Measurements from ENCODE around the gene ALOX15. TPM values are rescaled to one million over a fixed set of nuclear protein-coding genes. Genes with fewer than 3 reads are reported as not detected.

The ALOX15 gene
- polyA plus RNA-seq, 1 donor from 2014 or later = 0.12 TPM

DNA sequence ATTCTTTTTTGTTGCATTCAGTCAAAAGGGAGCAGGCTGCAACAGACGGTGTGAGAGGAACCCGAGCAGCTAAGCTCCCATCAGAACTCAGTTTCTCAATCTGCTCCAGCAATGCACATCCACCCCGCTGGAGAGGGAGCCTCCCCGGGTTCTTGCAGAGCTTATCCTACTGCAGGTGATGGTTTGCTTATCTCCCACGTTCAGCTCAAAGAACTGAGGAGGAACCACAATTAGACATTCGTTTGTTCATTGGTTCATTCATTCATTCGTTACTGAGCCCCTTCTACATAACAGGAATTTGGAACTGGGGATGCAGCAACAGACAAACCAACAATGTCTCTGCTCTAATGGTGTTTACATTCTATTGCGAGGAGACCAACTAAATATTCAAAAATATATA is 22.2 kb upstream of the ALOX15 start:
- no peaks in the 10 kb centered on the region for H3K27me3 ChIP-seq (ENCODE audit: insufficient read depth, low read depth, low read length)

DNA sequence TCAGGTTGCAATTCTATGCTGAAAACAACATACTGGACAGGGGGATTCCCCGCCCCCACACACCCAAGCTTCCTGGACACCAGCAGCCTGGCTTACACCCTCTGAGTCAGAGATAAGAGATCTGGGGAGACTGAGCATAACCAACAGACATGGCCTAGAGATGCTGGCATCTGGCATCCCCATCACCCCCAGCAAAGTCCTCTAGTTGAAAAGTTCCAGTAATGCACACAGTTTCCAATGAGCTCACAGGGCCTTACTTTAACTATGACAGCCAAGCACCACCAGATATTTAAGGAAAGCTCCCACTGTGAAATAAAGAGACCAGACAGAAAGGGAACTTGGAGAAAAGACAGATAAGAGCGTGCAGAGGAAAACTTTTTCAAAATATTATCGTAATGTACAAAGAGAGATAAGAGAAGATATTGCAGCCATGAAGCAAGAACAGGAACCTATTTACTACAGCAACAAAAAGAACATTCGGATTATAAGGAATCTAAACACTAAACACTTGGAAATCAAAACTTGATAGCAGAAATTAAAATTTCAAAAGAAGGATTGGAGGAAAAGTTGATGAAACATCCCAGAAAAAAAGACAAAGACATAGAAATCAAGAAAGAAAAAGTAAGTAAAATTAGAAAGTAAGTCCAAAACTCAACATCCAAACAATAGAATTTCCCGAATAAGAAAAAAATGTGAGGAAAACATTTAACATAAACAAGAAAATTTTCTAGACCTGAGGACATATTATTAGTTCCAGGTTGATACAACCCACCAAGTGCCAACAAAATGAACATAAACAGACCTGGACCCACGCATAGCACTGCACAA is 17.2 kb upstream of the ALOX15 start:
- Histone ChIP-seq H3K36me3 (ENCODE audit: insufficient read depth, low read length) (no peaks in the 10 kb centered on the region), H4K20me1 (ENCODE audit: insufficient read depth) (no peaks in the 10 kb centered on the region), H3F3A (ENCODE audit: insufficient read depth, low read length, poor library complexity, severe bottlenecking) (no peaks in the 10 kb centered on the region)

More for the DNA sequence above, 22.2 kb upstream of the ALOX15 start:
- H2AFZ ChIP-seq (ENCODE audit: low read depth, low read length) = no peak overlapping the region
- no peaks in the 10 kb centered on the region for H3K9me2 ChIP-seq (ENCODE audit: insufficient read depth, low read length)
- H3K36me3 ChIP-seq (ENCODE audit: insufficient read depth, low read length) = no peaks in the 10 kb centered on the region
- no peaks in the 10 kb centered on the region for H4K20me1 ChIP-seq (ENCODE audit: insufficient read depth)
- H3K79me2 ChIP-seq (replicated peaks; ENCODE audit: insufficient read depth, low read length) = no peaks in the 10 kb centered on the region
- no peaks in the 10 kb centered on the region for H3F3A ChIP-seq (ENCODE audit: insufficient read depth, low read length, poor library complexity, severe bottlenecking)
- H3K27ac ChIP-seq (ENCODE audit: low read length) = no peak overlapping the region
- no peak for TF ChIP-seq TAF1 (IDR thresholded peaks at IDR 0.05; ENCODE audit: low read depth)
- TF ChIP-seq, protein P1, sequence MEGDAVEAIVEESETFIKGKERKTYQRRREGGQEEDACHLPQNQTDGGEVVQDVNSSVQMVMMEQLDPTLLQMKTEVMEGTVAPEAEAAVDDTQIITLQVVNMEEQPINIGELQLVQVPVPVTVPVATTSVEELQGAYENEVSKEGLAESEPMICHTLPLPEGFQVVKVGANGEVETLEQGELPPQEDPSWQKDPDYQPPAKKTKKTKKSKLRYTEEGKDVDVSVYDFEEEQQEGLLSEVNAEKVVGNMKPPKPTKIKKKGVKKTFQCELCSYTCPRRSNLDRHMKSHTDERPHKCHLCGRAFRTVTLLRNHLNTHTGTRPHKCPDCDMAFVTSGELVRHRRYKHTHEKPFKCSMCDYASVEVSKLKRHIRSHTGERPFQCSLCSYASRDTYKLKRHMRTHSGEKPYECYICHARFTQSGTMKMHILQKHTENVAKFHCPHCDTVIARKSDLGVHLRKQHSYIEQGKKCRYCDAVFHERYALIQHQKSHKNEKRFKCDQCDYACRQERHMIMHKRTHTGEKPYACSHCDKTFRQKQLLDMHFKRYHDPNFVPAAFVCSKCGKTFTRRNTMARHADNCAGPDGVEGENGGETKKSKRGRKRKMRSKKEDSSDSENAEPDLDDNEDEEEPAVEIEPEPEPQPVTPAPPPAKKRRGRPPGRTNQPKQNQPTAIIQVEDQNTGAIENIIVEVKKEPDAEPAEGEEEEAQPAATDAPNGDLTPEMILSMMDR (IDR thresholded peaks at IDR 0.05; ENCODE audit: poor library complexity, severe bottlenecking) = no peak
- no peak overlapping the region for H3K9ac ChIP-seq (ENCODE audit: low read length)
- H3K9me3 ChIP-seq (ENCODE audit: low read length) = no peaks in the 10 kb centered on the region
- H3K4me2 ChIP-seq (ENCODE audit: low read length) = no peak overlapping the region
- H3K4me3 ChIP-seq (ENCODE audit: low read length) = no peak overlapping the region

More for the DNA sequence above, 17.2 kb upstream of the ALOX15 start:
- no peak overlapping the region for H3K27ac ChIP-seq (ENCODE audit: low read length)
- no peaks in the 10 kb centered on the region for H3K27me3 ChIP-seq (ENCODE audit: insufficient read depth, low read depth, low read length)
- H3K4me3 ChIP-seq (ENCODE audit: low read length) = no peak overlapping the region
- no peaks in the 10 kb centered on the region for H3K79me2 ChIP-seq (replicated peaks; ENCODE audit: insufficient read depth, low read length)
- H3K9me3 ChIP-seq (ENCODE audit: low read length) = no peaks in the 10 kb centered on the region
- H3K4me2 ChIP-seq (ENCODE audit: low read length) = no peak overlapping the region
- no peak overlapping the region for H3K9ac ChIP-seq (ENCODE audit: low read length)
- no peaks in the 10 kb centered on the region for H3K9me2 ChIP-seq (ENCODE audit: insufficient read depth, low read length)
- TF ChIP-seq, protein P1 (IDR thresholded peaks at IDR 0.05; ENCODE audit: poor library complexity, severe bottlenecking) = no peak
- TF ChIP-seq SMC3 (conservative IDR thresholded peaks at IDR 0.05; ENCODE audit: poor library complexity) (no peak), RAD21 (conservative IDR thresholded peaks at IDR 0.05) (no peak), MXI1 (conservative IDR thresholded peaks at IDR 0.05; ENCODE audit: poor library complexity, severe bottlenecking) (no peak), POLR2AphosphoS5 (IDR thresholded peaks at IDR 0.05) (no peak)
- TF ChIP-seq, protein P2, sequence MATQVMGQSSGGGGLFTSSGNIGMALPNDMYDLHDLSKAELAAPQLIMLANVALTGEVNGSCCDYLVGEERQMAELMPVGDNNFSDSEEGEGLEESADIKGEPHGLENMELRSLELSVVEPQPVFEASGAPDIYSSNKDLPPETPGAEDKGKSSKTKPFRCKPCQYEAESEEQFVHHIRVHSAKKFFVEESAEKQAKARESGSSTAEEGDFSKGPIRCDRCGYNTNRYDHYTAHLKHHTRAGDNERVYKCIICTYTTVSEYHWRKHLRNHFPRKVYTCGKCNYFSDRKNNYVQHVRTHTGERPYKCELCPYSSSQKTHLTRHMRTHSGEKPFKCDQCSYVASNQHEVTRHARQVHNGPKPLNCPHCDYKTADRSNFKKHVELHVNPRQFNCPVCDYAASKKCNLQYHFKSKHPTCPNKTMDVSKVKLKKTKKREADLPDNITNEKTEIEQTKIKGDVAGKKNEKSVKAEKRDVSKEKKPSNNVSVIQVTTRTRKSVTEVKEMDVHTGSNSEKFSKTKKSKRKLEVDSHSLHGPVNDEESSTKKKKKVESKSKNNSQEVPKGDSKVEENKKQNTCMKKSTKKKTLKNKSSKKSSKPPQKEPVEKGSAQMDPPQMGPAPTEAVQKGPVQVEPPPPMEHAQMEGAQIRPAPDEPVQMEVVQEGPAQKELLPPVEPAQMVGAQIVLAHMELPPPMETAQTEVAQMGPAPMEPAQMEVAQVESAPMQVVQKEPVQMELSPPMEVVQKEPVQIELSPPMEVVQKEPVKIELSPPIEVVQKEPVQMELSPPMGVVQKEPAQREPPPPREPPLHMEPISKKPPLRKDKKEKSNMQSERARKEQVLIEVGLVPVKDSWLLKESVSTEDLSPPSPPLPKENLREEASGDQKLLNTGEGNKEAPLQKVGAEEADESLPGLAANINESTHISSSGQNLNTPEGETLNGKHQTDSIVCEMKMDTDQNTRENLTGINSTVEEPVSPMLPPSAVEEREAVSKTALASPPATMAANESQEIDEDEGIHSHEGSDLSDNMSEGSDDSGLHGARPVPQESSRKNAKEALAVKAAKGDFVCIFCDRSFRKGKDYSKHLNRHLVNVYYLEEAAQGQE (IDR thresholded peaks at IDR 0.05; ENCODE audit: borderline replicate concordance) = no peak
- H2AFZ ChIP-seq (ENCODE audit: low read depth, low read length) = no peak overlapping the region

Measured in neural cell (in vitro differentiated cells).